ENCODE data around the gene TMEM132A. TPM values are rescaled to one million over a fixed set of nuclear protein-coding genes. Genes with fewer than 3 reads are reported as not detected.

Gene TMEM132A
- total and polyA plus RNA-seq, 5 donors, result 5.1 to 10.2 (median 6.8) TPM

DNA sequence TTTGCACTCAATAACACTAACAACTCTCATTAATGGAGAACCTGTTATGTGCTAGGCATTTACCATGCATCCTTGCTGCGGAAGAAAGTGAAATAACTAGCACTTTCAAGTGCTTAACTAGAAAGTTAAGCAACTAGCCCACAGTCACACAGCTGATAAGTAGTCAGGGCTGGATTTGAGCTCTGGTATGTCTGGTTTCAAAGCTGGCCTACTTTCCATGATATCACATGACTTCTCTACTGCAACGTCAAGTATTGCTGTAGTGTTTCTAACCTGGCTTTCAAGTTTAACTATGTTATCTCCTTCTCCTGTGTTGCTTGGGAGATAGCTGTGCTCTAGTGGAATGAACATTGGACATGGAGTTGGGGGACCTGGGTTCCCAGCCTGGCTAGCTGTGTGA lies 15.6 kb downstream of the TMEM132A start:
- Histone ChIP-seq H3K9me3 (ENCODE audit: control insufficient read depth, low read length) (no peaks in the 10 kb centered on the region), H3K27me3 (ENCODE audit: control insufficient read depth, insufficient read depth) (no peaks in the 10 kb centered on the region), H3K4me1 (ENCODE audit: control insufficient read depth, insufficient read depth, low read length) (no peaks in the 10 kb centered on the region), H3K27ac (ENCODE audit: low read length) (no peak overlapping the region), H3K4me3 (ENCODE audit: low read length) (no peak overlapping the region)
- ATAC-seq, result no peak
- DNase-seq, result no peak
- intact Hi-C loops (cut with DNase I), result no loop called here
- 55% methylated on average over 2 of the region's 2 CpGs for WGBS

DNA sequence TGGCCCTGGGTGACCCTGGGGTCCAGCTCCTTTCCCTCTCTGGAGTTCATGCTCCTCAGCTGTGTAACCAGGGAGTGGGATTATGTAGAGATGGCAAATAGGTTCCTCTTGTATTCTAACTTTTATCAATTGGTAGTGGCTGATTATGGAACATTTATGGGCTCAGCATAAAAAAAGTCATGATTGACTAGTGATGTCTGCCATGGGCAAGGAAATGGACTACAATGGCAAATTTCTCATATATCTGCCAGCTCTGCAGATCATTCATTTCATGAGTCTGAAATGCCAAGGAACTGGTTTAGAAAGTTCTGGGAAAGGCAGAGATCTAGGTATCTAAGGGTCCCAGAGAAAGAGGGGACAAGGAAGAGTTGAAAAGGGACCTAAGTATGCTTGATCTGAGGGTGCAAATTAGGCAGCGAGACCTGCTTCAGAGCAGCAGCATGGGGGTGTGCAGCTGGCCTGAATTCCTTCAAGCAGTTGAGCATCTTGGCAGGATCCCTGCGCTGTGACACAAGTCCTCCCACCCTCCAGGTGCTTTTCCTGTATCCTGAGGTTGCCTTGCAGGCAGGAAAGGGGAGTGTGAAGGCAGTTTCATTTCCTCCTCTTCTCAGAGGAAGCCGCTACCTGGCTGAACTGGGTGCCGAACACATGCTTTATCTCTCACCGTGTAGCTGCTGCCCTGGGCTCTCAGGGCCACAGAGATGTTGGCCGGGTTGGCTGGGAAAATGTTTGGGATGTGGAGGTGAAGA lies 17.3 kb downstream of the TMEM132A start:
- no peaks in the 10 kb centered on the region for H3K4me1 ChIP-seq (ENCODE audit: control insufficient read depth, insufficient read depth, low read length)
- H3K27me3 ChIP-seq (ENCODE audit: control insufficient read depth, insufficient read depth), result no peaks in the 10 kb centered on the region
- H3K27ac ChIP-seq (ENCODE audit: low read length), result no peak overlapping the region
- no peak overlapping the region for H3K4me3 ChIP-seq (ENCODE audit: low read length)
- intact Hi-C loops (cut with DNase I), result no loop called here
- no peaks in the 10 kb centered on the region for H3K9me3 ChIP-seq (ENCODE audit: control insufficient read depth, low read length)
- ATAC-seq (no peak), DNase-seq (no peak)
- 76% methylated on average over 6 of the region's 6 CpGs for WGBS

DNA sequence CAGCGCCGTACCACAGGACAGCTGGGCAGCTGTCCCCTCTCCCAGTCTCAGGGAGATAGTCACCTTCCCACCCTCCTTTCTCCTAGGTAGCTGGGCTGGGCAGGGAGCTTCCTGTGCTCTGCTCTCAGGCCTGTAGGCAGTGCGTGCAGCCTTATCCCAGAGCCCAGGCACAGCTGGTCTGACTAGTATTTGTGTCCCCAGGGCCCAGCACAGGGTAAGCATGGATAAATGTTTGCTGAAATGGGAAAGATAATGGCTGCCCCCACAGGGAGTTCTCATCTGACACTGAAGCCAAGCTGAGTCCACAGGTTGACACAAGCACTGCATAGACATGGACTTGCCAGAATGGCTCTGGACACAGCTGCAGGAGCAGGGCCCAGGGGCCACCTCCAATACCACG lies 18.0 kb downstream of the TMEM132A start:
- no peaks in the 10 kb centered on the region for H3K9me3 ChIP-seq (ENCODE audit: control insufficient read depth, low read length)
- ATAC-seq (no peak), DNase-seq (peak in 1 of 3 donors; percentile 31)
- intact Hi-C loops (cut with DNase I), result no loop called here
- no peaks in the 10 kb centered on the region for H3K4me1 ChIP-seq (ENCODE audit: control insufficient read depth, insufficient read depth, low read length)
- no peak overlapping the region for H3K4me3 ChIP-seq (ENCODE audit: low read length)
- H3K27me3 ChIP-seq (ENCODE audit: control insufficient read depth, insufficient read depth), result no peaks in the 10 kb centered on the region
- no peak overlapping the region for H3K27ac ChIP-seq (ENCODE audit: low read length)
- WGBS, result 83% methylated on average over 4 of the region's 4 CpGs

DNA sequence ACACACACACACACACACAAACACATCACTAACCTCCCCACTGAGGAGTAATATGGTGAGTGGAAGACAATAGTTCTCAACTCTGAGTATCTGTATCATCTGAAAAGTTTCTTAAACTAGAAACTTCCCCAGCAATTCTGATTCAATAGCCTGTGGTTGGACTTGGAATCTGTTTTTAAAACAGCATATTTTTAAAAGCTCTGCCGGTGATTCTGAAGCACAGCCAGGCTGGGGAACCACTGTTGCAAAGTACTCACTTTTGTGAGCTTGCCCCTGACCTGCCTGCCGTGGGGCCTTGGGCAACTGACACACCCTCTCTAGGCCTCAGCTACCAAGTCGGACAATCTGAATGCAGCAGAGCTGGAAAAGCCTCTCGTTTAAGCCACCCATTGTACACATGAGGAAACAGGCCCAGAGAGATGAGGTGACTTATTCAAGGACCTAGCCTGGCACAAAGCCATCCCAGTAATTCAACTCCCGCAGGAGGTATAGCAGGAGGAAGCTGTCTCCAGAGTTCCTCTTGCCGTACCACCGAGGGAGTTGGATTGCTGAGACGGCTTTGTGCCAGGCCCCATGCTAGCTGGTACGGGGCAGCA lies 18.8 kb downstream of the TMEM132A start:
- H3K27ac ChIP-seq (ENCODE audit: low read length), result no peak overlapping the region
- WGBS, result 62% methylated on average over 9 of the region's 9 CpGs
- no peak overlapping the region for H3K4me3 ChIP-seq (ENCODE audit: low read length)
- intact Hi-C loops (cut with DNase I), result no loop called here
- no peaks in the 10 kb centered on the region for H3K27me3 ChIP-seq (ENCODE audit: control insufficient read depth, insufficient read depth)
- no peaks in the 10 kb centered on the region for H3K4me1 ChIP-seq (ENCODE audit: control insufficient read depth, insufficient read depth, low read length)
- H3K9me3 ChIP-seq (ENCODE audit: control insufficient read depth, low read length), result no peaks in the 10 kb centered on the region
- ATAC-seq (no peak), DNase-seq (peak in 1 of 3 donors; percentile 30)

DNA sequence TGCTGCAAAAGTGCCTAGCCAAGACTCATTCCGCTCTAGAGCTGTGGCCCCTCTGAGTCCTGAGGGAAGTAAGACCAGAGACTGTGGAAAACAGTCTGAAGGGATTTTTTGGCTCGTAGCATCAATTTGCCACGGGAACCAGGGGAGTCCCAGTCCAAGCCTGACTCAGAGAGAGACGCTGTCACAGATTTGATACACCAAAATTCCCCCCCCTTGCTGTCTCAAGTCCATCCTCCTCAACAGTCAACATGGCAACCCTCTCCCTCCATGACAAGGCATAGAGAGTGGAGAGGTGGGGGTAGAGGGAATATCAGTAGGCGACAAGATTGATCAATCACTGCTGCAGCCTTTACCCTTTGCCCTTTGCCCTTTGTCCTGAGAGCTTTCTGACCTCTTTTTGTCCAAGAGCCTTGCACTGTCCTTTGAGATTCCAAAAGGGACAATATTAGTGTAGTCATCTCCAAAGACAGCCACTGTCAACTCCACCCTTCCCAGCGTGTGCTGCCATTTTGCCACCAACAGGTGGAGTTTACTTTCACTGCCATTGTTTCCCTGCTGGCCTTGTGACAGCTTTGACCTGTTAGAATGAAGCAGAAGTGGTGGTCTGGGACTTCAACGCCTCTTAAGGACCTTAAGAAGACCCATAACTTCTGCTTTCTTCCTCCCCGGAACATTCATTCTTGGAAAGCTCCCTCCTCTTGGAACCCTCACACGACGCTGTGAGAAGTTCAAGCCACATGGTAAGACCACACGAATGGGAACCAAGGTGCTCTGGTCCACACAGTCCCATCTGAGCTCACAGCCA lies 20.4 kb downstream of the TMEM132A start:
- intact Hi-C loops (cut with DNase I), result no loop called here
- peaks cover 2% of the 10 kb centered on the region for H3K4me1 ChIP-seq (ENCODE audit: control insufficient read depth, insufficient read depth, low read length)
- WGBS, result 85% methylated on average over 11 of the region's 11 CpGs
- no peak overlapping the region for H3K4me3 ChIP-seq (ENCODE audit: low read length)
- H3K9me3 ChIP-seq (ENCODE audit: control insufficient read depth, low read length), result no peaks in the 10 kb centered on the region
- DNase-seq (peak in 1 of 3 donors; percentile 23), ATAC-seq (no peak)
- no peak overlapping the region for H3K27ac ChIP-seq (ENCODE audit: low read length)
- H3K27me3 ChIP-seq (ENCODE audit: control insufficient read depth, insufficient read depth), result no peaks in the 10 kb centered on the region

DNA sequence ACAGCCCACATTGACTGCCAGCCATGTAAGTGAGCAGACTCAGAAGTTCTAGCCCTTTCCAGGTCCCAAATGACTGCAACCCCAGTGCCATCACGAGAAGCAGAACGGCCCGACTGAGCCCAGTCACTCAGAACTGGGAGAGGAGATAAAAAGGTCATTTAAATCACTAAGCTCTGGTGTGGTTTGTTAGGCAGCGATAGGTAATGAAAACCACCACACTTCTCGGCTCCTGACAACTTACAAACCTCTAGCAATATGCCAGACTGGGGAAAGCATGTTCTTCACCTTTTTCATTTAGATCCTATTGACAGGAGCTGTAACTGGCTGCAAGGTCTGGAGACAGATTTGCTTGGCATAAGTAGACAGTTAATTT lies 21.0 kb downstream of the TMEM132A start:
- H3K4me3 ChIP-seq (ENCODE audit: low read length), result no peak overlapping the region
- H3K9me3 ChIP-seq (ENCODE audit: control insufficient read depth, low read length), result no peaks in the 10 kb centered on the region
- WGBS, result 73% methylated on average over 5 of the region's 5 CpGs
- intact Hi-C loops (cut with DNase I), result no loop called here
- no peaks in the 10 kb centered on the region for H3K27me3 ChIP-seq (ENCODE audit: control insufficient read depth, insufficient read depth)
- DNase-seq (peak in 1 of 3 donors; percentile 14), ATAC-seq (no peak)
- no peak overlapping the region for H3K27ac ChIP-seq (ENCODE audit: low read length)
- H3K4me1 ChIP-seq (ENCODE audit: control insufficient read depth, insufficient read depth, low read length), result peaks cover 2% of the 10 kb centered on the region

DNA sequence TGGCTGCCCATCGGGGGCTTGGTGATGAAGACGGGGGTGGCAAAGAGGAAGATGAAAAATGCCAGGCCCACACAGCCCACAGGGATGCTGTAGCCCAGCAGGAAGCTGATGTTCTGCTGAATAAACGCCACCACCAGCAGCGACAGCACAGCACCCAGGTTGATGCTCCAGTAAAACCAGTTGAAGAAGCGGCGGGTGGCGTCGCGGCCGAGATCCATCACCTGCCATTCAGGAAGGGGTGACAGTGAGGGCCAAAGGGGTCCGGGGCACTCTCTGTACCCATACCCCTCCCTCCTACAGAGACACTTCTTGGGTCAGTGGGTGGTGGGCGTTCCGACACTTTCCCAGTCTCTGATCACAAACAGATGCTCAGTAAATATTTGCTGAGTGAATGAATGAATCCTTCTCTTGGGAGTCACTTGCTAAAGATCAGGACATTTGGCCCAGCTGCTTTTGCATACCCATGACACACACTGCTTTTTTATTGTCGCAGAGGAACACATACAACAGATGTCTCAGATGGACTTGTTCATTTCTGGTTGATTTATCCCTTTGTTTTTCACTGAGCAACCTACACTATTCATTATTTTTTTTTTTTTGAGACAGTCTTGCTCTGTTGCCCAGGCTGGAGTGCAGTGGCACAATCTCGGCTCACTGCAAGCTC lies 22.5 kb downstream of the TMEM132A start:
- no peak overlapping the region for H3K27ac ChIP-seq (ENCODE audit: low read length)
- H3K27me3 ChIP-seq (ENCODE audit: control insufficient read depth, insufficient read depth), result no peaks in the 10 kb centered on the region
- ATAC-seq (no peak), DNase-seq (peak in 2 of 3 donors; percentile 11 to 53)
- H3K4me1 ChIP-seq (ENCODE audit: control insufficient read depth, insufficient read depth, low read length), result peaks cover 2% of the 10 kb centered on the region
- WGBS, result 86% methylated on average over 15 of the region's 15 CpGs
- intact Hi-C loops (cut with DNase I), result no loop called here
- no peaks in the 10 kb centered on the region for H3K9me3 ChIP-seq (ENCODE audit: control insufficient read depth, low read length)
- H3K4me3 ChIP-seq (ENCODE audit: low read length), result no peak overlapping the region

DNA sequence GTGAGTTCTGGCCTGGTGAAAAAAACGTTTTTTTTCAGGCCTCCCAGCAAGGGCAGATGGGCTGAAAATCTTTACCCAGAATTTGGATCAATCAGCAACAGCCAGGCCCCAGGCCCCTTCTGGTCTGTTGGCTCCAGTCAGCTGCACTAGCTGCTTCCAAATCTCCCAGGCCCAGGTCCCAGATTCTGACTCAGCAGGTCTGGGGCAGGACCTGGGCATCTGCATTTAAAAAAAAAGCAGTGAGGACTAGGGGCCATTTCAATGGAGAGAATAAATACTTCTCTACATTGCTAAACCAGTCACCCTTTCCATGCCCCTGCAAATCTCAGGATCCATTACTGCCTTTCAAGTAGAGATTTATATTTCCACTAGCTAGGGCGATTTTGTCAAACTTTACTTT lies 23.4 kb downstream of the TMEM132A start:
- H3K9me3 ChIP-seq (ENCODE audit: control insufficient read depth, low read length), result no peaks in the 10 kb centered on the region
- peak in 1 of 3 donors; percentile 41 for DNase-seq
- no peaks in the 10 kb centered on the region for H3K27me3 ChIP-seq (ENCODE audit: control insufficient read depth, insufficient read depth)
- peaks cover 2% of the 10 kb centered on the region for H3K4me1 ChIP-seq (ENCODE audit: control insufficient read depth, insufficient read depth, low read length)
- no peak overlapping the region for H3K4me3 ChIP-seq (ENCODE audit: low read length)
- intact Hi-C loops (cut with DNase I), result no loop called here
- H3K27ac ChIP-seq (ENCODE audit: low read length), result no peak overlapping the region
- no peak for ATAC-seq
- WGBS, result 53% methylated on average over 2 of the region's 2 CpGs

DNA sequence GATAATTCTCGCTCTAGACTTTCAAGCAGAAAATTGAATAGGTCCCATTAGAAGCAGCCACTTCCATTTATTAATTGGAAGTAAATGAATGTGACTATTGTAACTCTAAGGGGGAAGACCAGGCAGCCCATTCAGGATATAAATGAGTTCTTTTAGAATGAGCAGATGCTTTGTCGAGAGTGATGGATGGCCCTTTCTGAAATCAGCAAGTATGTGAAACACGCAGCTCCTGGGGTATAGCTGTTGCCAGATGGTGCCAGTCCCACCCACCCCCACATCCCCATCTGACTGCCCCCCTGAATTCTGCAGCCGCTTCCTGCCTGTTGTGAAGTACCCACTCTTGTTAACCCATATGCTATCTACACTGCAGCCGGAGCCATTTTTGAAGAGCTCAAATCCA lies 24.0 kb downstream of the TMEM132A start:
- Histone ChIP-seq H3K9me3 (ENCODE audit: control insufficient read depth, low read length) (no peaks in the 10 kb centered on the region), H3K27me3 (ENCODE audit: control insufficient read depth, insufficient read depth) (no peaks in the 10 kb centered on the region), H3K4me1 (ENCODE audit: control insufficient read depth, insufficient read depth, low read length) (peaks cover 2% of the 10 kb centered on the region), H3K27ac (ENCODE audit: low read length) (no peak overlapping the region), H3K4me3 (ENCODE audit: low read length) (no peak overlapping the region)
- intact Hi-C loops (cut with DNase I), result no loop called here
- DNase-seq (peak in 1 of 3 donors; percentile 4), ATAC-seq (no peak)
- WGBS, result 80% methylated on average over 5 of the region's 5 CpGs

DNA sequence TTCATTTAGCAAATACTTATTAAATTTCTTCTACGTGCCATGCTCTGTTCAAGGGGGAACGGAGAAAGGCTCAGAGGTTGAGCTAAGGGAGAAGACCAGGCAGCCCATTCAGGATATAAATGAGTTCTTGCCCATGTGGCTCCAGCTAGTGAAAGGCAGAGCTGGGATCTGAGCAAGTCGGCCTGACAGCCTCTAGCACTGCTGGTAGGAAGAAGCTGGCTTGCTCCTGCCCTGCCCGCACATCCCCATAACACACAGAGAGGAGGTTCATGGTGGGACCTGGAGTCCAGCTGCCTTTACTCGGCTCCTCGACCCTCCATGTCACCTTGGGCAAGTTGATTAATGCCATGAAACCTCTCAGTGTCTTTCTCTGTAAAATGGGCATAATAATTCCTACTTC lies 25.8 kb downstream of the TMEM132A start:
- DNase-seq, result no peak
- H3K27me3 ChIP-seq (ENCODE audit: control insufficient read depth, insufficient read depth), result no peaks in the 10 kb centered on the region
- intact Hi-C loops (cut with DNase I), result no loop called here
- peak overlapping the region; percentile 21 for H3K4me3 ChIP-seq (ENCODE audit: low read length)
- WGBS, result 76% methylated on average over 6 of the region's 6 CpGs
- H3K4me1 ChIP-seq (ENCODE audit: control insufficient read depth, insufficient read depth, low read length), result peaks cover 2% of the 10 kb centered on the region
- no peak for ATAC-seq
- no peaks in the 10 kb centered on the region for H3K9me3 ChIP-seq (ENCODE audit: control insufficient read depth, low read length)
- no peak overlapping the region for H3K27ac ChIP-seq (ENCODE audit: low read length)
